Keratinocyte (primary cell): ENCODE measurements around the gene MXRA7. TPM values are rescaled to one million over a fixed set of nuclear protein-coding genes. Genes with fewer than 3 reads are reported as not detected.

Experiments used
- DNase-seq: peaks from one replicate; pipeline ENCODE4 v3.0.0-alpha.2; 2011; ENCODE audit warnings: low read depth, missing footprints, low spot score
- FAIRE-seq: peaks from 2 replicates; lab custom pipeline; 2011; peaks lifted over from hg19 to GRCh38; lab: Jason Lieb, UNC
- H2AFZ ChIP-seq: 2 replicates; pipeline ENCODE4 v1.6.0; 2012; ENCODE audit warnings: low read length, control low read depth, inconsistent platforms; ENCODE audit not compliant: control insufficient read depth
- H3K27ac ChIP-seq: 2 replicates; pipeline ENCODE4 v1.5.1; 2011; ENCODE audit warnings: low read length; ENCODE audit not compliant: control insufficient read depth, insufficient read depth
- H3K27me3 ChIP-seq: 3 replicates; pipeline ENCODE4 v1.6.0; 2011; ENCODE audit warnings: low read length; ENCODE audit not compliant: control insufficient read depth, insufficient read depth; ENCODE audit errors: extremely low read depth
- H3K36me3 ChIP-seq, 2 experiments: 2 replicates in 1 of 2; 3 replicates in 1 of 2; pipeline ENCODE4 v1.5.1; 2011; ENCODE audit warnings: low read length in 2 of 2, mild to moderate bottlenecking in 1 of 2; ENCODE audit not compliant: control insufficient read depth in 2 of 2, insufficient read depth in 2 of 2; ENCODE audit errors: extremely low read depth in 1 of 2
- H3K4me1 ChIP-seq: 3 replicates; pipeline ENCODE4 v1.5.1; 2011; ENCODE audit warnings: low read length; ENCODE audit not compliant: control insufficient read depth, insufficient read depth; ENCODE audit errors: extremely low read depth
- H3K4me2 ChIP-seq: 3 replicates; pipeline ENCODE4 v1.6.0; 2011; ENCODE audit warnings: low read depth, low read length; ENCODE audit not compliant: control insufficient read depth, insufficient read depth; ENCODE audit errors: extremely low read depth
- H3K4me3 ChIP-seq, 3 experiments: fragments of 200-600 bp in 1 of 3; sonication (generic) in 1 of 3; 2 replicates in 2 of 3; 3 replicates in 1 of 3; pipeline ENCODE4 v1.5.1; 2011 to 2016; ENCODE audit warnings: low read length in 3 of 3, mild to moderate bottlenecking in 3 of 3, control low read depth in 2 of 3, inconsistent platforms in 1 of 3, low read depth in 1 of 3, mixed read lengths in 1 of 3, mixed run types in 1 of 3, moderate library complexity in 1 of 3; ENCODE audit not compliant: control insufficient read depth in 2 of 3, insufficient read depth in 2 of 3; ENCODE audit errors: extremely low read depth in 1 of 3
- H3K79me2 ChIP-seq: 2 replicates; pipeline ENCODE4 v1.6.0; 2012; ENCODE audit warnings: low read length; ENCODE audit not compliant: control insufficient read depth, insufficient read depth
- H3K9ac ChIP-seq: 3 replicates; pipeline ENCODE4 v1.6.0; 2011; ENCODE audit warnings: low read length; ENCODE audit not compliant: control insufficient read depth, insufficient read depth; ENCODE audit errors: extremely low read depth
- H3K9me1 ChIP-seq: 3 replicates; pipeline ENCODE4 v1.6.0; 2011; ENCODE audit warnings: low read length; ENCODE audit not compliant: control insufficient read depth, insufficient read depth; ENCODE audit errors: extremely low read depth
- H3K9me3 ChIP-seq: 2 replicates; pipeline ENCODE4 v1.5.1; 2012; ENCODE audit warnings: low read depth, low read length; ENCODE audit not compliant: control insufficient read depth
- H4K20me1 ChIP-seq: 3 replicates; pipeline ENCODE4 v1.6.0; 2011; ENCODE audit warnings: low read length; ENCODE audit not compliant: control insufficient read depth, insufficient read depth; ENCODE audit errors: extremely low read depth
- CTCF ChIP-seq, 3 experiments: IDR thresholded peaks in 1 of 3; conservative IDR thresholded peaks in 1 of 3; optimal IDR thresholded peaks in 1 of 3; 2 replicates in 2 of 3; 3 replicates in 1 of 3; pipeline versions ENCODE3 to v1.5.1; 2011; ENCODE audit warnings: low read length in 3 of 3, mild to moderate bottlenecking in 3 of 3, moderate library complexity in 2 of 3, control low read depth in 1 of 3, inconsistent platforms in 1 of 3; ENCODE audit not compliant: insufficient read depth in 2 of 3; ENCODE audit errors: extremely low read depth in 1 of 3
- EZH2 ChIP-seq: IDR thresholded peaks from one replicate; pipeline ENCODE4 v1.6.1; 2012; ENCODE audit warnings: inconsistent platforms, mild to moderate bottlenecking, low read length, moderate library complexity
- dilution Hi-C: fragments of 300-500 bp; cut with MboI; formaldehyde crosslinking; loops from one replicate; pipeline ENCODE4 v1.7.0; 2020; ENCODE audit warnings: low sequenced_read_pairs; ENCODE audit not compliant: extremely low pct_ligation_motif_present
- polyA plus RNA-seq, 5 experiments: library from polyadenylated mRNA; depleted of rRNA in 3 of 5; stranded (reverse) in 3 of 5; stranded (forward) in 1 of 5; unstranded in 1 of 5; fragments of >200 nt; gene quantifications; 1 replicate in 1 of 5; 2 replicates in 3 of 5; 3 replicates in 1 of 5; pipeline versions ENCODE4 v1.2.1 to v1.2.3, GENCODE V29; 2011 to 2012; ENCODE audit warnings: missing spikeins in 2 of 5, low read depth in 1 of 5, low replicate concordance in 1 of 5

MXRA7 gene
- polyA plus RNA-seq, 1 donor (not counting 4 experiments of a cell fraction or from before 2014, with no cell fraction given), result 118 TPM

GRCh38 chr17:76726231-76726775 is 15.5 kb upstream of the MXRA7 start, which contains the start of gene JMJD6:
TSS of gene JMJD6 (minus strand) at chr17:76726606. CDS start at chr17:76726475, 131 bp downstream.
- H3K4me2 ChIP-seq, result peak within 1 kb of the TSS; percentile 99
- peaks cover 6% of the 10 kb centered on the region for H4K20me1 ChIP-seq
- H3K4me1 ChIP-seq, result peaks cover 20% of the 10 kb centered on the region
- H3K9me3 ChIP-seq, result no peaks in the 10 kb centered on the region
- peak within 1 kb of the TSS; percentile 81 to 93 (median 93) for H3K4me3 ChIP-seq
- peak within 1 kb of the TSS; percentile 91 for H3K9ac ChIP-seq
- no peaks in the 10 kb centered on the region for H3K27me3 ChIP-seq
- TF ChIP-seq CTCF (optimal IDR thresholded peaks at IDR 0.05 in 1 of 3, IDR thresholded peaks at IDR 0.05 in 1 of 3, conservative IDR thresholded peaks at IDR 0.05 in 1 of 3; ENCODE audit: extremely low read depth in 1 of 3, insufficient read depth in 2 of 3, low read length in 3 of 3), result no peak
- TF ChIP-seq EZH2, result no peak
- peaks cover 64% of the 10 kb centered on the region for H3K79me2 ChIP-seq
- peak within 1 kb of the TSS; percentile 86 for H2AFZ ChIP-seq
- peak; percentile 85 for DNase-seq
- dilution Hi-C loops, result no loop called here
- H3K27ac ChIP-seq, result peak within 1 kb of the TSS; percentile 90
- H3K36me3 ChIP-seq, result peaks cover 17 to 30% of the 10 kb centered on the region in 2 experiments
- peaks cover 3% of the 10 kb centered on the region for H3K9me1 ChIP-seq
- FAIRE-seq, result no peak

DNA sequence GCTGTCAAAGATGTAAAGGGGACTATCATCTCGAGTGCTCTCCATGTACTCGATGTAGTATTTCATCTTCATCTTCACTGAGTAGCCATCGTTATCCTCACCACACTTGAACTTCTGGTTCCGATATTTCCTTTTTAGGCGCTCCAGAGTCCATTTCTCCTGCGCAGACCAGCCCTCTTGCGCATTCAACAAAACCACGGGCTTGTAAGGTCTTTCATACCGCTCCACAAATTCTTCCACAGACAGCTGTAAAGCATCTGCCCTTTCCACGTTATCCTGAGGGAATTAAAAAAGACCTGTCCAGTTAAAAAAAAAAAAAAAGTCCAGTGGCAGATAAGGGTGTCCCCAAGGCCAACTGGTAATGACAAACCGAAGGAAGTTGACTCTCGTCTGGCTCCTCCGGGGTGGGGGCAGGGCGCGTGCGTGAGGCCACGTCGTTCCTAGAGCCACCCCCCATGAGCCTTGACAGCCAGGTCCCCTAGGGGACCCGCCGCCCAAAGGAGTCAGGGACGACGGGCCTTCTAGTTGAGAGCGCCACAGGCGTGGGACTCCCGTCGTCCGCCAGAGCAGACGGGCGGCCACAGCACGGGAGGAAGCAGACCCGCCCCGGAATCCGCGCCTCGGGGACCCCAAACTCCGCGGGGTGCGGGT is 14.9 kb upstream of the MXRA7 start:
- dilution Hi-C loops, result no loop called here
- H3K4me2 ChIP-seq, result peak overlapping the region; percentile 99
- no peaks in the 10 kb centered on the region for H3K27me3 ChIP-seq
- FAIRE-seq, result no peak
- peaks cover 67% of the 10 kb centered on the region for H3K79me2 ChIP-seq
- H3K9me3 ChIP-seq, result no peaks in the 10 kb centered on the region
- peaks cover 6% of the 10 kb centered on the region for H4K20me1 ChIP-seq
- H3K36me3 ChIP-seq, result peaks cover 21 to 35% of the 10 kb centered on the region in 2 experiments
- H3K4me1 ChIP-seq, result peaks cover 20% of the 10 kb centered on the region
- TF ChIP-seq EZH2, result no peak
- no peak for TF ChIP-seq CTCF (optimal IDR thresholded peaks at IDR 0.05 in 1 of 3, IDR thresholded peaks at IDR 0.05 in 1 of 3, conservative IDR thresholded peaks at IDR 0.05 in 1 of 3; ENCODE audit: extremely low read depth in 1 of 3, insufficient read depth in 2 of 3, low read length in 3 of 3)
- H2AFZ ChIP-seq, result peak overlapping the region; percentile 86
- H3K9me1 ChIP-seq, result peaks cover 3% of the 10 kb centered on the region
- peak overlapping the region; percentile 83 for H3K27ac ChIP-seq
- H3K4me3 ChIP-seq, result peak overlapping the region; percentile 81 to 93 (median 88)
- H3K9ac ChIP-seq, result peak overlapping the region; percentile 91
- DNase-seq, result no peak
